Measurements from ENCODE around the gene DDX28. TPM values are rescaled to one million over a fixed set of nuclear protein-coding genes. Genes with fewer than 3 reads are reported as not detected.

DDX28 gene
- polyA plus RNA-seq, 2 of the 4 experiments (the other 2 are of a cell fraction), result 14.0 to 14.9 TPM

- TF ChIP-seq CHD2 (IDR thresholded peaks at IDR 0.05; ENCODE audit: low read length, partially characterized antibody) (no peak), HDAC2 (IDR thresholded peaks at IDR 0.05) (no peak)
Observed at GRCh38 chr16:68070806-68071517, 47.9 kb upstream of the DDX28 start (continued).

GRCh38 chr16:68070249-68070730, 47.3 kb upstream of the DDX28 start:
- FAIRE-seq (no peak), ATAC-seq (no peak), DNase-seq (ENCODE audit: low read depth in 1 of 2, low spot score in 1 of 2) (no peak)
- TF ChIP-seq CHD2 (IDR thresholded peaks at IDR 0.05; ENCODE audit: low read length, partially characterized antibody) (no peak), EHMT2 (IDR thresholded peaks at IDR 0.05; ENCODE audit: low read depth) (no peak), ZC3H11A (IDR thresholded peaks at IDR 0.05) (no peak), PHF8 (IDR thresholded peaks at IDR 0.05; ENCODE audit: borderline replicate concordance, low read depth) (no peak), NR3C1 (IDR thresholded peaks at IDR 0.05) (no peak), RAD21 (conservative IDR thresholded peaks at IDR 0.05 in 1 of 2, IDR thresholded peaks at IDR 0.05 in 1 of 2) (no peak), RNF2 (IDR thresholded peaks at IDR 0.05; ENCODE audit: borderline replicate concordance, low read depth) (no peak), EHF (CRISPR knock-in tag; IDR thresholded peaks at IDR 0.05) (no peak), HDAC2 (IDR thresholded peaks at IDR 0.05) (no peak), KDM5A (IDR thresholded peaks at IDR 0.05) (no peak), HOXB13 (CRISPR knock-in tag; IDR thresholded peaks at IDR 0.05; ENCODE audit: low read depth) (no peak), ZFP36 (IDR thresholded peaks at IDR 0.05; ENCODE audit: borderline replicate concordance, partially characterized antibody) (no peak), MAZ (IDR thresholded peaks at IDR 0.05; ENCODE audit: borderline replicate concordance, low read depth, low read length) (no peak), REST (IDR thresholded peaks at IDR 0.05) (no peak)
- TF ChIP-seq, protein P1, sequence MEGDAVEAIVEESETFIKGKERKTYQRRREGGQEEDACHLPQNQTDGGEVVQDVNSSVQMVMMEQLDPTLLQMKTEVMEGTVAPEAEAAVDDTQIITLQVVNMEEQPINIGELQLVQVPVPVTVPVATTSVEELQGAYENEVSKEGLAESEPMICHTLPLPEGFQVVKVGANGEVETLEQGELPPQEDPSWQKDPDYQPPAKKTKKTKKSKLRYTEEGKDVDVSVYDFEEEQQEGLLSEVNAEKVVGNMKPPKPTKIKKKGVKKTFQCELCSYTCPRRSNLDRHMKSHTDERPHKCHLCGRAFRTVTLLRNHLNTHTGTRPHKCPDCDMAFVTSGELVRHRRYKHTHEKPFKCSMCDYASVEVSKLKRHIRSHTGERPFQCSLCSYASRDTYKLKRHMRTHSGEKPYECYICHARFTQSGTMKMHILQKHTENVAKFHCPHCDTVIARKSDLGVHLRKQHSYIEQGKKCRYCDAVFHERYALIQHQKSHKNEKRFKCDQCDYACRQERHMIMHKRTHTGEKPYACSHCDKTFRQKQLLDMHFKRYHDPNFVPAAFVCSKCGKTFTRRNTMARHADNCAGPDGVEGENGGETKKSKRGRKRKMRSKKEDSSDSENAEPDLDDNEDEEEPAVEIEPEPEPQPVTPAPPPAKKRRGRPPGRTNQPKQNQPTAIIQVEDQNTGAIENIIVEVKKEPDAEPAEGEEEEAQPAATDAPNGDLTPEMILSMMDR (IDR thresholded peaks at IDR 0.05), result no peak
- Histone ChIP-seq H3K4me1 (peaks cover 11% of the 10 kb centered on the region), H3K27ac (no peak overlapping the region), H3K4me3 (no peak overlapping the region), H3K4me2 (no peak overlapping the region), H3K9me3 (no peaks in the 10 kb centered on the region)
- 100% methylated on average over 1 of the region's 2 CpGs for WGBS (ENCODE audit: missing lambda C conversion rate)
- CTCF ChIA-PET, result interaction anchor here (0.6 to 2.0 kb wide), 9 partner anchors 9 to 682 kb away, joined by 3 to 7 read pairs (median 4); no protein-coding TSS in a partner anchor
- POLR2A ChIA-PET, result no interaction called here

DNA sequence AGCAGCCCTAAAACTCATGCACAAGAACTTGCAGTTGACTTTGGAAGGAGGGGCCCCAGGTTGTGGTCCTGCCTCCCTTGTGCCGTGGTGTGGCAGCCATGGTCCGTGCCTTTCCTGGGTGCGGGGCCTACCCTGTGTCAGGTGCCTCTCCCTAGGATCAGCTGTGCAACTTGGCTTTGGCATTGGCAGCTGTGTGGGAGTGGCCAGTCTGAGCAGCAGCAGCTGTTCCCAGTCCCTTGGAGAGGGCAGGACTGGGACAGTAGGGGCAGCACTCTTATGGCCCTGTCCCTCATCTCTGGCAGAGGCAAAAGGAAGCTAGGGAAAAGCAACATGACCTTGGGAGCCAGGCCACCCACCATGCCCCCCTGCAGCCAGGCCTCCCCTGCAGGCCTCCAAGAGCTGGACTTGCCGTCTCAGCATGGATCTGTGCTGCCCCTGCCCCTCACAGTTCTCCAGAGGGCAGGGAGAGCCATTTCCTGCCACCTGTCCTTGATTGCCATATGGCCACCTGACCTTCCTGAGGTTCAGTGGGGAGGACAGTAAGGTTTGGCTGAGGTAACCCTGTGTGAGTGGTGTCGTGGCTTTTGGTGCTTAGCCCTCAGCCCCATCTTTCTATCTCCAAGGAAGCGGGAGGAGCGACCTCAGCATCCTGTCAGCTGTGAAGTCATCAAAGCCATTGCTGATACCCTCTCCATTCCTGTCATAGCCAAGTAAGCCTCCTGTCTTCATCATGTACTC, 46.6 kb upstream of the DDX28 start:
- Histone ChIP-seq H3K4me1 (peaks cover 11% of the 10 kb centered on the region), H3K4me2 (no peak overlapping the region), H3K4me3 (no peak overlapping the region), H3K9me3 (no peaks in the 10 kb centered on the region), H3K27ac (no peak overlapping the region)
- POLR2A ChIA-PET, result no interaction called here
- no peak for FAIRE-seq
- over 99% methylated on average over 7 of the region's 7 CpGs for WGBS (ENCODE audit: missing lambda C conversion rate)
- DNase-seq (ENCODE audit: low read depth in 1 of 2, low spot score in 1 of 2), result no peak
- CTCF ChIA-PET, result interaction anchor here (0.5 to 2.0 kb wide), 11 partner anchors 9 to 1054 kb away, joined by 3 to 7 read pairs (median 3); no protein-coding TSS in a partner anchor
- ATAC-seq, result no peak
- no peak for TF ChIP-seq ZC3H11A (IDR thresholded peaks at IDR 0.05)
- no peak for TF ChIP-seq POLR2A (IDR thresholded peaks at IDR 0.05; ENCODE audit: low read length)
- TF ChIP-seq CEBPB (IDR thresholded peaks at IDR 0.05), result no peak
- no peak for TF ChIP-seq KDM5A (IDR thresholded peaks at IDR 0.05)
- TF ChIP-seq JUN (IDR thresholded peaks at IDR 0.05), result no peak
- no peak for TF ChIP-seq RNF2 (IDR thresholded peaks at IDR 0.05; ENCODE audit: borderline replicate concordance, low read depth)
